A549 (cell line): ENCODE results near the gene SOX5.

Source experiments
- CHD2 ChIP-seq: fragments of 150-350 bp; IDR thresholded peaks from 2 replicates; pipeline ENCODE4 v1.6.1; 2014; ENCODE audit warnings: low read length; ENCODE audit not compliant: partially characterized antibody
- FOSL2 ChIP-seq, 2 experiments: fragments of 450-650 bp in 1 of 2; fragments of >200 bp in 1 of 2; sonication (Bioruptor Twin) in 1 of 2; formaldehyde crosslinking; IDR thresholded peaks; 2 replicates each; pipeline versions ENCODE4 v1.5.0 to v1.6.1; 2016 to 2020; ENCODE audit warnings: mild to moderate bottlenecking in 1 of 2, moderate library complexity in 1 of 2
- HDAC2 ChIP-seq: fragments of 200-600 bp; sonication (generic); IDR thresholded peaks from 2 replicates; pipeline ENCODE4 v1.6.1; 2016
- MYC ChIP-seq: IDR thresholded peaks from 2 replicates; pipeline ENCODE4 v1.6.1; 2012; ENCODE audit warnings: mild to moderate bottlenecking, inconsistent platforms, low read length, improper control_type of control experiment, borderline replicate concordance
- NR3C1 ChIP-seq: fragments of >200 bp; sonication (Bioruptor Twin); formaldehyde crosslinking; IDR thresholded peaks from 3 replicates; pipeline ENCODE4 v1.6.1; 2017
- POLR2A ChIP-seq: IDR thresholded peaks from 2 replicates; pipeline ENCODE4 v1.6.1; 2012; ENCODE audit warnings: mild to moderate bottlenecking, low read length
- ZSCAN20 ChIP-seq: fragments of 250-450 bp; sonication (Bioruptor Pico); IDR thresholded peaks from 2 replicates; pipeline ENCODE4 v1.8.0; 2022; ENCODE audit warnings: mild to moderate bottlenecking, moderate library complexity
- TF ChIP-seq, protein P1 (sequence below): fragments of >200 bp; sonication (Bioruptor Twin); formaldehyde crosslinking; IDR thresholded peaks from 3 replicates; pipeline ENCODE4 v1.5.1; 2016

GRCh38 chr12:23662966-23663365, 286.5 kb downstream of the SOX5 start:
- TF ChIP-seq MYC (no peak), ZSCAN20 (no peak), FOSL2 (IDR thresholded peaks at IDR 0.05) (no peak), FOSL2 (CRISPR knock-in tag; IDR thresholded peaks at IDR 0.05) (no peak), CHD2 (no peak), NR3C1 (no peak), POLR2A (no peak), HDAC2 (no peak)
- TF ChIP-seq, protein P1, sequence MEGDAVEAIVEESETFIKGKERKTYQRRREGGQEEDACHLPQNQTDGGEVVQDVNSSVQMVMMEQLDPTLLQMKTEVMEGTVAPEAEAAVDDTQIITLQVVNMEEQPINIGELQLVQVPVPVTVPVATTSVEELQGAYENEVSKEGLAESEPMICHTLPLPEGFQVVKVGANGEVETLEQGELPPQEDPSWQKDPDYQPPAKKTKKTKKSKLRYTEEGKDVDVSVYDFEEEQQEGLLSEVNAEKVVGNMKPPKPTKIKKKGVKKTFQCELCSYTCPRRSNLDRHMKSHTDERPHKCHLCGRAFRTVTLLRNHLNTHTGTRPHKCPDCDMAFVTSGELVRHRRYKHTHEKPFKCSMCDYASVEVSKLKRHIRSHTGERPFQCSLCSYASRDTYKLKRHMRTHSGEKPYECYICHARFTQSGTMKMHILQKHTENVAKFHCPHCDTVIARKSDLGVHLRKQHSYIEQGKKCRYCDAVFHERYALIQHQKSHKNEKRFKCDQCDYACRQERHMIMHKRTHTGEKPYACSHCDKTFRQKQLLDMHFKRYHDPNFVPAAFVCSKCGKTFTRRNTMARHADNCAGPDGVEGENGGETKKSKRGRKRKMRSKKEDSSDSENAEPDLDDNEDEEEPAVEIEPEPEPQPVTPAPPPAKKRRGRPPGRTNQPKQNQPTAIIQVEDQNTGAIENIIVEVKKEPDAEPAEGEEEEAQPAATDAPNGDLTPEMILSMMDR = no peak
